ENCODE data around the gene HM13.
"Not testable (repeated sequence)": the region's sequence is repeated elsewhere in the genome, so short reads cannot be mapped to it uniquely, and the experiment has no call there.

HM13 gene

GRCh38 chr20:31514154-31515071 lies at the start of gene HM13:
Gene HM13, plus strand, starts transcription at chr20:31514442. Its CDS starts 110 bp downstream, at chr20:31514552.
- POLR2A ChIA-PET: no interaction called here

GRCh38 chr20:31470946-31471345 lies 43.3 kb upstream of the HM13 start:
- POLR2A ChIA-PET; CTCF ChIA-PET; DNase-seq (ENCODE audit: extremely low spot score): not testable (repeated sequence)

More at GRCh38 chr20:31514154-31515071, at the start of gene HM13:
- CTCF ChIA-PET: interaction anchor here (0.7 to 1.6 kb wide), 12 partner anchors 12 to 99 kb away, joined by 3 to 7 read pairs (median 3); partner anchors contain the start of genes DEFB124 and REM1
- peak; percentile 96 for DNase-seq (ENCODE audit: extremely low spot score)
- TF ChIP-seq CTCF (IDR thresholded peaks at IDR 0.05; ENCODE audit: control extremely low read depth, extremely low read depth, low read depth, missing control alignments): peak; percentile 97

- no peak for TF ChIP-seq CTCF (IDR thresholded peaks at IDR 0.05; ENCODE audit: control extremely low read depth, extremely low read depth, low read depth, missing control alignments)
- ChIA-PET POLR2A (no interaction called here), CTCF (interaction anchor here (1.5 to 3.3 kb wide), 3 partner anchors 12 to 30 kb away, joined by 3 to 13 read pairs (median 6); no protein-coding TSS in a partner anchor)
- DNase-seq (ENCODE audit: extremely low spot score): no peak
These were observed 41.6 kb upstream of the HM13 start for GRCh38 chr20:31472395-31473330.

- CTCF ChIA-PET: interaction anchor here (1.2 to 3.3 kb wide), 4 partner anchors 13 to 66 kb away, joined by 3 to 13 read pairs (median 5); no protein-coding TSS in a partner anchor
- no peak for DNase-seq (ENCODE audit: extremely low spot score)
- TF ChIP-seq CTCF (IDR thresholded peaks at IDR 0.05; ENCODE audit: control extremely low read depth, extremely low read depth, low read depth, missing control alignments): no peak
- POLR2A ChIA-PET: no interaction called here
These were observed 40.7 kb upstream of the HM13 start for GRCh38 chr20:31473331-31474096.

GRCh38 chr20:31474097-31474436 lies 40.2 kb upstream of the HM13 start:
- POLR2A ChIA-PET: no interaction called here
- peak; percentile 46 for DNase-seq (ENCODE audit: extremely low spot score)
- CTCF ChIA-PET: interaction anchor here (1.2 to 3.3 kb wide), 6 partner anchors 13 to 66 kb away, joined by 3 to 13 read pairs (median 5); partner anchors contain the start of gene HM13
- TF ChIP-seq CTCF (IDR thresholded peaks at IDR 0.05; ENCODE audit: control extremely low read depth, extremely low read depth, low read depth, missing control alignments): no peak

- TF ChIP-seq CTCF (IDR thresholded peaks at IDR 0.05; ENCODE audit: control extremely low read depth, extremely low read depth, low read depth, missing control alignments): no peak
- no peak for DNase-seq (ENCODE audit: extremely low spot score)
- CTCF ChIA-PET: interaction anchor here (0.7 to 3.3 kb wide), 6 partner anchors 12 to 138 kb away, joined by 3 to 13 read pairs (median 4); partner anchors contain the start of gene HM13
- POLR2A ChIA-PET: no interaction called here
These were observed 39.3 kb upstream of the HM13 start, which contains the start of the genes DEFB124 and REM1 for GRCh38 chr20:31474758-31475427. Gene DEFB124, minus strand, starts transcription at chr20:31475127. Its CDS starts 2,114 bp downstream, at chr20:31473013. Gene REM1, plus strand, starts transcription at chr20:31475288. Its CDS starts 1,158 bp downstream, at chr20:31476446.

Data from GM10248 (cell line).